Gastrocnemius medialis (tissue), 4 donors: Measurements from ENCODE around the gene NEDD4.
"Not testable (repeated sequence)": the region's sequence is repeated elsewhere in the genome, so short reads cannot be mapped to it uniquely, and the experiment has no call there.

ENCODE experiments used
- CTCF ChIP-seq, 5 experiments: fragments of 450-650 bp in 3 of 5; fragments of 200-600 bp in 2 of 5; sonication (generic) in 2 of 5; IDR thresholded peaks in 4 of 5; conservative IDR thresholded peaks in 1 of 5; 1 replicate in 4 of 5; 2 replicates in 1 of 5; pipeline ENCODE4 v1.5.1; 2016 to 2019; ENCODE audit warnings: antibody characterized with exemption in 5 of 5, mild to moderate bottlenecking in 3 of 5, moderate library complexity in 3 of 5
- POLR2A ChIP-seq, 2 donors: fragments of 450-650 bp; IDR thresholded peaks; one replicate each; pipeline ENCODE4 v1.6.1; 2017; ENCODE audit warnings: antibody characterized with exemption in 2 of 2, mild to moderate bottlenecking in 2 of 2, moderate library complexity in 2 of 2

- TF ChIP-seq POLR2A (IDR thresholded peaks at IDR 0.05); CTCF (IDR thresholded peaks at IDR 0.05 in 4 of 5, conservative IDR thresholded peaks at IDR 0.05 in 1 of 5): not testable (repeated sequence)
Observed at GRCh38 chr15:56006371-56006770, 13.0 kb upstream of the NEDD4 start.
